GM19372 (cell line): ENCODE data around the gene DUSP22.

ENCODE experiments used
- ATAC-seq: cut with Tn5 transposase; IDR thresholded peaks from one replicate; pipeline ENCODE4 v1.9.1; 2021; ENCODE audit warnings: mild to moderate bottlenecking, low read depth, moderate library complexity; ENCODE audit not compliant: unreplicated experiment

DUSP22 gene

GRCh38 chr6:348860-349396 lies 56.6 kb downstream of the DUSP22 start:
- ATAC-seq = no peak

DNA sequence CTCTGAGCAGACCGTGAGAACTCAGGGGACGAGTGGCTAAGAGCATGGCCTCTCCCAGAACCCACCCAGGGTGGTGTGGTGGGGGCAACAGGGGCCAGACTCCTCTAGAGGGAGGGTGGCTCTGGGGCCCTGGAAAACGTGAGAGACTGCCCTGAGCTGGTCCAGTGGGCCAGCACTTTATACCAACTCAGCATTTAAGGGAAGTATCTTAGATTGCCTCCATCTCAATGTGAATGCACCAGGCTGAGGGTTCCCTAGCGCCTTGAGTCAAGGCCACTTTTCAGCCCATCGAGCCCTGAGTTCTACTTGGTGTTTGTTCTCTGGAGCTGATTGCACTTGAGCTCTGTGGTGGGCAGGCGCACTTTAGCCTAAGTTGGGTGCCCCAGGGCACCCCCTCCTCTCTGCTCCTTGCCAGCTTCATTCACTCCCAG lies 57.2 kb downstream of the DUSP22 start:
- no peak for ATAC-seq

DNA sequence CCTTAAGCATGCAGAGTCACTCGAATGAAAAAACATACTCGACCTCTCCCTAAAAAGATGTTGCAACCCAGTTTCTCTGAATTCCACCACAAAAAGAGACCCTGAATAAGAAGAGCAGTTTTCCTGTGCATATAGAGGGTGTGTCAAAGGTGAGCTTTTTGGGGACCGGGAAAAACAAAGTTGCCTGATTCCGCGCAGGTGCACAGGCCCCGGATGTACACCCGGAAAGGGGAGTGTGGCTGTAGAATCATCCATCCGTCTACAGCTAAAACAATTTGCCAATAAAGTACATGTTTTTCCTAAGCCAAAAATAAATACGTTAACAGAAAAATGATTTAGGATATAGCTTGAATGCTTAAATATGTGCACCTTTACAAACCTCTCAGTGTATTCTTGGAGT lies 58.1 kb downstream of the DUSP22 start:
- ATAC-seq = no peak

GRCh38 chr6:351011-351866 lies 59.0 kb downstream of the DUSP22 start:
- no peak for ATAC-seq

DNA sequence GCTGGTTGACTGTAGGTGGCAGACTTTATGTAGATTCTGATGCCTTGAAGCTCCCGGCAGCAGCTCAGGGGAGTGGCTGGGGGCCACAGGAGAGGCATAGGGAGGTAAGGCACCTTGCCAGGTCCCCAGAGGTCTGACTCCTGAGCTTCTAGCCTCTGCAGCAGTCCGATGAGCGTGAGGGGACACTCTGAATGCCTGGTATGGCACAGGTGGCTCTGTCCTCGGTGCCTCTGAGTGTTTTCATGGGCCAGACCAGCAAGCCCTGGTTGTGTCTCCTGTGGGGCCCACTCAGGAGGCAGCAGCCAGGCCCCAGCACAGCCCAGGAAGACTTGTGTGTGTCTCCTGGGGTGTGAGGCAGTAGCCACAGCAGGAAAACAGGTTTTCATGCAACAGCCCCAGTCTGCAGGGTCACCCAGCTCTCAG lies 59.6 kb downstream of the DUSP22 start:
- ATAC-seq = no peak

DNA sequence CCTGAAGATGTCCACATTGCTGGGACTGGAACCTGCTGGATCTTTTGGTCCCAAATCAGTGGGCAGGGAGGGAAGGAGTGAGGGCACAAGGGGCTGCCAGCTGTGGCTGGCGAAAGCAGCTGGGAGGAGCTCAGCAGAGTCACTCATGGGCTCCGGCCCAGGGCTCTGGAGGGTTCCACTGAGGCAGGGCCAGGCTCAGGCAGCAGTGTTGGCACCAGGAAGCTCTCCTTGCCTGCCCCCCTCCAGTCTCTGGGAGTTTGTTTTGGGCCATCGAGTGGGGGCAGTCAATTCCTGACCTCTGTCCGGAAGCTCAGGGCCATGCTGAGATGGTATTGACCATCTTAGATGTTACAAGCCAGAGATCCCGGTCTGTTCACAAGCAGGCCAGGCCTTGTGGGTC lies 60.2 kb downstream of the DUSP22 start:
- ATAC-seq = no peak

DNA sequence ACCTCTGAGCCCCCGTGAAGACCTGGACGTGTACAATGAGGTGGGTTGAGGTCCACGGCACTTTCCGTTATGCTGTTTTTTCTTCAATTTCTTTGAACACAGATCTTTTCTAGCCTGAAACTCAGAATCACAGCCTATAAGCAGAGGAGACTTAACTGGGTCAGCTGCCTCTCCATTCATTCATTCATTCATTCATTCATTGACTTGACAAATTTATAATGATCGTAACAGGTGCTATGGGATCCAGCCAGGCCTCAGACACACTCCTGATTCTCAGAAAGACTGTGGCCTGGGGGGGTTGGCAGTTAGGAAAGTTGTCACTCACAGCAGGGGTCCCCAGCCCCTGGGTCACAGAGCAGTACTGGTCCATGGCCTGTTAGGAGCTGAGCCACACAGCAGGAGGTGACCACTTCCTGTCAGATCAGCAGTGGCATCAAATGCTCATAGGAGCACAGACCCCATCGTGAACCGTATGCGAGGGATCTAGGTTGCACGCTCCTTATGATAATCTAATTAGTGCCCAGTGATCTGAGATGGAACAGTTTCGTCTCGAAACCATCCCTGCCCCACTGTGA lies 60.7 kb downstream of the DUSP22 start:
- ATAC-seq = no peak

DNA sequence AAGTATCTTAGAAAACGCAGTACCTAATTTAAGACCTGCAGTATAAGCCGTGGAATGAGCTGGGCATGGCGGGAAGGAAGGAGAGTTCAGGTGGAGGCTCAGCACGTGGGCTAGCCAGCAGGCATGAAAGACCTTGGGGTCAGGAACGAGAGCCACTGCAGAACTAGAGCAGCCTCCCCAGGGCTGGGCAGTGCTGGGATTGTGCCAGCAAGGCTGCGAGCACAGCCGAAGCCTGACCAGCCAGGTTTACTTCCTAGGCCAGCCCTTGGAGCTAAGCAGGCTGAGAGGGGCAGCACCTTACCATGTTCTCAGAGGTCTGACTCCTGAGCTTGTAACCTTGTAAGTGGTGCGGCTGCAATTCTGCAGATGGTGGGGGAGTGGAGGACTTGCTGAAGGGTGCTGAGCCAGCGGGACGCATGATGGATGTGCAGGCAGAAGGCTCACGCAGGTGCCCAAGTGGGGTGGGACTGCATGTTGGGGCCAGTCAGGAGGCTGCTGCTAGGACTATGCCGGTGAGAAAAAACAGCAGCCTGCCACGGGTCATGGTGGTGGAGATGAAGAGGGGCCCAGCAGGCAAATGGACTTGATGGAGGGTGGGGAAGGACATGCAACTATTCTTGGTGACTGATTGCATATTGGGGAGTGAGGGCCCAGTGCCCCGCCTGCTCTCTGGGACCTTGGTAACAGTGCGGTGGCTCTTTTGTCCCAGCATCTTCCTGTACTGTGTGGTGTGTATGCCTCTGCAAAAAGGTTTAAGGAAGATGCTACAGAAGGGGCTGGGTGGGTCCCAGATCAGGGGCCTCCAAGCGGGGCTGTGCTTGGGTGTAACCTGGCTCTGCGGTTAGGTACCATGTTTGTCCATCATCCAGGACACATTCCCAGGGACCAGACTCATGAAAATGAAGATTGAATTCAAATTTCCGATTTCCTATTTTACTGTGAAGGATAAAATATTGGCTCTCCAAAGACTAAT lies 61.6 kb downstream of the DUSP22 start:
- ATAC-seq = no peak

GRCh38 chr6:354631-355280 lies 62.5 kb downstream of the DUSP22 start:
- no peak for ATAC-seq

DNA sequence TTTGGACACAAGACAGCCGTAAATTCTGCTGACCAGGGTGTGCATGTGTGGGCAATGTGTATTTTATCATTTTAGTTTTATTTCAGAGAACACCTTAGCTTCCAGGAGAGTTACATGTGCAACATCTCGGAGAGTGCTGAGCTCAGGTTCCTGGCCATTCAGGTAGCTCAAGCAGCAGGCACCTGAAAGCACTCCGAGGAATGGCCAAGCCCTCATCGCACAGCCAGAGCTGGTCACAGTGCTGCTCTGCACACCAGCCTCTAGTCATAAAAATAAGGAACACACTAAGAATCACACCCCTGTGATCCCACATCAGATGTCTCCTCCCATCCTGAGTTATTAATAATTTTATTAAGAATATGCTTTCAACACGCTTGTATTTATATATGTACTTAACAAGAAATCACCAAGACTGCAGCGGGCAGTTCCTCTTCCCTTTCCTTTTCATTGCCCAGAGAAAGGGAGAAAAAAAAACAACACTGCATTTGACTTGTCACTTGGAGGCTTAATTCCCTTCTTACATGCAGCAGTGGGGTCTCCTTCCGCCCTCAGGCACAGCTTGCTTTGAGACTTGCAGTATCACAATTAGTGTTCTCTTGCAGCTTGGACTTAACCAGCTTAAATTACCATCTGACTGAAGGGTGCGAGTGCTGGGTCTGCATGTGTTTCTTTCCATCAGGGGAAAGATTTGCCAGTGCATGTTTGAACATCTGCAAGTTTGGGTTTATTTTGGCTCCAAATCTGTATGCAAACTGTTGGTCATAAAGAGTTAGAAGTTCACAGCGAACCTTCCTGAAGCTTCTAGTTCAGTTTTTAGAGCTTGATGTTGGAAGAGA lies 63.3 kb downstream of the DUSP22 start:
- no peak for ATAC-seq

DNA sequence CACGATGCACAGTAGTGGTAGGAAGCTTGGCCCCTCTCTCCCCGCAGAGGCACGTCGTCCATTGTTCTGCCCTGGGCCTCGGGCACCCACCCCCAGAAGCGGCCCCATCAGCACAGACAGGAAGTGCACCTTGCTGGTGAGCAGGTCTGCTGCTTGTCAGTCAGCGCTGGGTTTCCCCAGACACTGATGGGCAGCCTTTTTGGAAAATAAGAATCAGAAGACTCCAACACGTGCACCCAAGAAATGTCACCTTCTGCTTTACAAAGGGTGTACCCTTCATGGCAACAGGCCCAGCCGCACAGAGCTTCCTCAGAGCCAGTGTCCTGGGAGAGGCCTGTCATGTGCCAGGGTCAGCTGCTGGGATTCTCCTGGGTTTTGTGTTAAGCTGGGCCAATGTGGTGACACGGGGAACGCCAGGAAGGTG lies 64.6 kb downstream of the DUSP22 start:
- ATAC-seq = no peak

DNA sequence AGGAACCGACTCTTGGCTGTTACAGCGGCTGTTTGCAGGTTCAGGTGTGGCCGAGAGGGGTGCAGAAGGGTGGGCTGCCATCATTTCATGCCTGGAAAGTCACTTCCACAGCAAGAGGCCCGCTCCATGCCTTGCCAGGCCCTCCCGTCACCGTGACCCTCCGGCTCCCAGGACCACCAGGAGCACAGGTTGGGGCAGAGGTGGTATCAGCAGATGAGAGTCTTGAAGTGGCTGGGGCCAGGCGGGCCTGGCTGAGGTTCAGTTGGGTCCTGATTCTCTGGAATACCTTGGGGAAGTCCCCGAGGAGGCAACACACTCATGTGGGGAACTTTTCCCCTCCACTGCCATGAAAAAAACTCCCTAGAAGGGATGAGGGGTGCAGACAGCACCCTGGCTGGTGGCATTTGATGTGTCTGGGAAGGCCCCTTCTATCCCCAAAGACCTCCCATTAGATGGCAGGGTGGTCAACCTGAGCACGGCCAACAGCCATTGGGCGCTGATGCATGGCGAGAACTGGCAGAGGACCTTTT lies 65.0 kb downstream of the DUSP22 start:
- ATAC-seq = no peak

- ATAC-seq = no peak
Measured at GRCh38 chr6:357791-358341, 65.6 kb downstream of the DUSP22 start.

DNA sequence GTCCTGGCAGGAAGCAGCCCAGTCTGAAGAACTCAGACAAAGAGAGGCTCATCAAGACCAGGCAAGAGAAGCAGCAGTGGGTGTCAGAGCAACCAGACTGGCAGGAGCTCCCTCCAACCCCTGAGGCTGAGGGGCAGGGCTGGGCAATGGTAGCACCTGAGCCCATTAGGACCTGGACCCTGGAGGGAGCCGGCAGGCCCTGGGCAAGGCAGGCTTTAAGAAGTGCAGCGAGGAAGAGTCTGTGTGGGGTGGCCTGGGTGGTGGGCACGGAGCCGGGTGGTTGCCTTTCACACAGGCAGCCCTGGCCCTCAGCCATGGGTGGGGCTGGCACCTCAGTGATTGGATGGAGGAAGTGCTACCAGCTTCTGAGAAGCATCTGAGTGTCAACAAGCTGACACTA lies 66.1 kb downstream of the DUSP22 start:
- ATAC-seq = no peak

DNA sequence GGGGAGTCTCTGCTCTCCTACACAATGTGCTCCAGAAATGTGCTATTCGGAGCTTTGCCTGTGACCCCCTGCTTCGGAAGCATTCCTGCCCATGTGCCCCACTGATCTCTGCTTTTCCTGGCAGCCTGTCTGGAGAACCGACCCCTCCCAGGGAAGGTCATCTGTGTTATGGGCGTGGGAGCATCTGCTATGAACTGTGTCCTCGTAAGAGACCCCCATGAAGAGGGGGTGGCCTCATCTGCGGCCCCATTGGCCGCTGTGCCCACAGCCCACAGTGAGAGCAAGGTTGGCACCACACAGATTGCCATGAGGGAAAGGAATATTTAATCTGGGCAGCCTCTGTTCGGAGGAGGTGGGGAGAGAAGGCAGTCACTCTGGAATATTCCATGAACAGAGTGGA lies 66.6 kb downstream of the DUSP22 start:
- no peak for ATAC-seq

DNA sequence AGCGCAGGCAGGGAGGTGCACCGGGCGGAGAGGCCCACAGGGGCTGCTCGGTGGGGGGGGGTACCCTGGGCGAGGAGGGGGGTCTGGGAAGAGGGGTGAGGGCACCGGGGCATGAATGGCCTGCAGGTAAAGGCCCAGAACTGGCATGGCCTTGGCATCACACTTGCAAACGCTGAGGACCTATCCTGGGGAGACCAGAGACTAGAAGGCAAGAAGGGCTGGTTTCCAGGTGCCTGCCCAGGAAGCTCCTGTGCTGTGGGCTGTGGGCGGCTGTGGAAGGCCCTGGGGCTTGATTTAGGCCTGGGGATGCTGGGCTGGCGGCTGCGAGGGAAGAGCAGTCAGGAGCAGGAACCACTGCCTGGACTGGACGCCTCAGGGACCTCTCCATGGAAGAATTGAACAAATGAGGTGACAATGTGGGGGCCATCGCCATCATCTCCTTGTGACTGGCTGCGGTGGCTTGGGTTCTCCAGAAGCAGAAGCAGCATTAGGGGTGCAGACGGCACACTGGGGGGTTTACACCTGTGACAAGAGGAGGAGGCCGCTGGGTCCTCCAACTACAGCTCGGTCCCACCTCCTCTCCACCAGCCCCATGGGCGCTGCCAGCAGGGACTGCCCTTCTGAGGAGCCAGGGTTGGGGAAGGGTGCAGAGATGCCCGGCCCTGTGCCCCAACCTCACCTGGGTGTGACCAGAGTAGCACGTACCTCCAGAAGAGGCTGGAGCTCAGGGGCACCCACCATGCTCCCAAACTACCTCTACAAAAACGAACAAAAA lies 67.2 kb downstream of the DUSP22 start:
- no peak for ATAC-seq

DNA sequence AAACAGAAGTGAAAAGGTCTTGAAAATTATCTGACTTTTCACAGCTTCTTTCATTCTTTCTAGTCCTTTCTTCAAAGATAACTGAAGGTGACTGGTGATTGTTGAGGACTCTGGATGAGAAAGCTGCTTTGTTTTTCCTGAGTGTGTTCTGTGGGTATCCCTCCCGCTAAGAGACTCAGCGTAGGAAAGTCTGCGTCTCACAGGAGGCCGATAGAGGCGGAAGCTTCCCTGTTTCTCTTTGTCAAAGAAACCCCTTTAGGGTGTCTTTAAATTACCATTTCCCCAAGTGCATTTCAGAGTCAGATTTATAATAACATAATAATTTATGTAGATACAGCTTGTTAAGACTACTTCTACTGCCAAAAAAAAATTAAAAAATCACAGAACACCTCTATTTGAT lies 68.1 kb downstream of the DUSP22 start:
- no peak for ATAC-seq

DNA sequence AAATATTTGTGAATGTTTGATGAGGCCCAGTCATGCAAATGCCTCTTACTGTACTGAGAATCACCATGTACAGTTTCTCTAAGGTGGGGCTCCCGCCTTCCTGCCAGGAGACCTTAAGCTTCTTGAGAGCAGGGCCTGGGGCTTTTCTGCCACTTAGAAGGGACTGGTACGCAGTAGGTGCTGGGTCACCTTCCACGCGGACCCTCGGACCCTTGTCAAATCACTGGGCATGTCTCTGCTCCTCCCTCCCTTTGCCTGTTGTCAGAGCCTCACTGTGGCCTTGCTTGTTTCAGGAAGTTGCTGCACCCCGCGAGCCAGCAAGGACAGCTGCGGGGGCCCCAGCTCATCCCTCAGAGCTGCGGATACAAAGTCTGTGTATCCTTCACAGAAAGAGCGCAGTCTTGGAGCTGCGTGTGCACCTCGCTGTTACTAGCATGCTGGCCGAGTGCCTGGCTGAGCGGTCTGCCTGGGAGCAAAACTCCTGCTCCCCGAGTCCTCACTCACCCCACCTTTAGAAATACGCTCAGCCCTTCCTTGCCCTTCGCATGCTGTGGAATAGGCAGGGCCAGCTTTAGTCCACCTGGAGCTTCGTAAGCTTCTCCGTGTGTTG lies 68.6 kb downstream of the DUSP22 start:
- ATAC-seq = no peak
